ENCODE measurements around the gene APBB1.

- TF ChIP-seq RBBP5 (conservative IDR thresholded peaks at IDR 0.05) (no peak), CTCF (IDR thresholded peaks at IDR 0.05 in 2 of 3, conservative IDR thresholded peaks at IDR 0.05 in 1 of 3; ENCODE audit: control insufficient read depth in 2 of 3, extremely low read depth in 1 of 3, insufficient read depth in 1 of 3, low read depth in 3 of 3, low read length in 3 of 3) (peak; percentile 56 to 66 (median 64); a peak in 5 of 6 replicates), RB1 (IDR thresholded peaks at IDR 0.05; ENCODE audit: borderline replicate concordance) (no peak), ATF2 (IDR thresholded peaks at IDR 0.05; ENCODE audit: low read length) (no peak), BACH1 (IDR thresholded peaks at IDR 0.05; ENCODE audit: borderline replicate concordance) (no peak), CEBPZ (IDR thresholded peaks at IDR 0.05; ENCODE audit: low read depth, low read length) (no peak), POLR2AphosphoS5 (IDR thresholded peaks at IDR 0.05; ENCODE audit: low read length) (no peak), SREBF1 (IDR thresholded peaks at IDR 0.05; ENCODE audit: low read length) (no peak), MAX (IDR thresholded peaks at IDR 0.05; ENCODE audit: low read depth, low read length) (no peak), SUPT20H (IDR thresholded peaks at IDR 0.05; ENCODE audit: borderline replicate concordance, control insufficient read depth, low read depth, low read length) (no peak), JUND (IDR thresholded peaks at IDR 0.05; ENCODE audit: low read depth, low read length) (no peak), CBFB (IDR thresholded peaks at IDR 0.05; ENCODE audit: low read depth) (no peak), SIN3A (IDR thresholded peaks at IDR 0.05; ENCODE audit: low read depth, low read length) (no peak), REST (IDR thresholded peaks at IDR 0.05; ENCODE audit: low read depth, low read length) (no peak)
These were observed 20.2 kb upstream of the APBB1 start for GRCh38 chr11:6438979-6439571.

All from GM12878 (cell line).